Right lobe of liver (tissue), 6 donors: Measurements from ENCODE around the gene EMID1. TPM values are rescaled to one million over a fixed set of nuclear protein-coding genes. Genes with fewer than 3 reads are reported as not detected.

ENCODE experiments used
- ATAC-seq, 4 donors: fragments of 200-7000 bp; cut with Tn5 transposase; one replicate each; pipeline ENCODE4 v1.9.1; 2020; ENCODE audit warnings: mild to moderate bottlenecking in 4 of 4, moderate library complexity in 4 of 4
- DNase-seq, 3 donors: peaks; one replicate each; pipeline ENCODE4 v3.0.0-alpha.2; 2020
- H3K27ac ChIP-seq, 3 donors: fragments of 200-600 bp; one replicate each; pipeline ENCODE4 v1.8.0; 2022
- H3K27me3 ChIP-seq, 2 donors: fragments of 200-600 bp; one replicate each; pipeline ENCODE4 v1.8.0; 2022
- H3K36me3 ChIP-seq, 4 donors: fragments of 200-600 bp; sonication (generic) in 1 of 4; one replicate each; pipeline versions ENCODE4 v1.5.1 to v1.8.0; 2017 to 2022; ENCODE audit warnings: control low read depth in 1 of 4
- H3K4me1 ChIP-seq, 4 donors: fragments of 200-600 bp; sonication (generic) in 1 of 4; one replicate each; pipeline versions ENCODE4 v1.5.1 to v1.8.0; 2017 to 2022; ENCODE audit warnings: control low read depth in 1 of 4
- H3K4me3 ChIP-seq, 3 donors: fragments of 200-600 bp; one replicate each; pipeline ENCODE4 v1.8.0; 2022
- H3K9me3 ChIP-seq, 4 donors: fragments of 200-600 bp; sonication (generic) in 1 of 4; one replicate each; pipeline versions ENCODE4 v1.5.1 to v1.8.0; 2017 to 2022; ENCODE audit warnings: control low read depth in 1 of 4
- POLR2A ChIP-seq: fragments of 450-650 bp; IDR thresholded peaks from one replicate; pipeline ENCODE4 v1.6.1; 2017; ENCODE audit warnings: antibody characterized with exemption, mild to moderate bottlenecking
- WGBS: methylation state at CpG from one replicate; pipeline ENCODE4 v1.1.6; 2018; ENCODE audit warnings: low coverage, low lambda C conversion rate; ENCODE audit not compliant: insufficient coverage; ENCODE audit errors: missing lambda C conversion rate; 5-methylcytosine and 5-hydroxymethylcytosine counted together
- intact Hi-C, 2 donors: fragments of 100-400 bp; cut with DNase I; formaldehyde crosslinking; loops; one replicate each; pipeline versions ENCODE4 v1.11.2 to v1.14.1; 2022
- total RNA-seq, 6 experiments: library from RNA; depleted of rRNA in 2 of 6; stranded (reverse); fragments of >200 nt in 2 of 6; fragmentation: NEBNext Ultra II Directional in 3 of 6; extraction: Animal tissue kit (Norgen Biotek cat#: 25700) in 3 of 6; gene quantifications; one replicate each; pipeline versions ENCODE4 v1.1.0 to v1.2.4, GENCODE V29; 2016 to 2023
- TF ChIP-seq, protein P1 (sequence below), 4 donors: fragments of 200-600 bp in 3 of 4; fragments of 450-650 bp in 1 of 4; IDR thresholded peaks; one replicate each; pipeline versions ENCODE4 v1.5.1 to v1.8.0; 2016 to 2022; ENCODE audit warnings: antibody characterized with exemption in 4 of 4, mild to moderate bottlenecking in 2 of 4
- donor health status: DM: no; HTN: yes; CAD: no.
- donor health status: DM: no; HTN: no; CAD: no.
- donor health status: DM: no; HTN: no; CAD: no.
- donor health status: DM: no; HTN: yes; CAD: no.
- donor health status: DM: no; HTN: yes; CAD: no.

EMID1 gene
- total RNA-seq, 6 experiments from 2014 or later, result 1.1 to 2.7 (median 1.5) TPM

DNA sequence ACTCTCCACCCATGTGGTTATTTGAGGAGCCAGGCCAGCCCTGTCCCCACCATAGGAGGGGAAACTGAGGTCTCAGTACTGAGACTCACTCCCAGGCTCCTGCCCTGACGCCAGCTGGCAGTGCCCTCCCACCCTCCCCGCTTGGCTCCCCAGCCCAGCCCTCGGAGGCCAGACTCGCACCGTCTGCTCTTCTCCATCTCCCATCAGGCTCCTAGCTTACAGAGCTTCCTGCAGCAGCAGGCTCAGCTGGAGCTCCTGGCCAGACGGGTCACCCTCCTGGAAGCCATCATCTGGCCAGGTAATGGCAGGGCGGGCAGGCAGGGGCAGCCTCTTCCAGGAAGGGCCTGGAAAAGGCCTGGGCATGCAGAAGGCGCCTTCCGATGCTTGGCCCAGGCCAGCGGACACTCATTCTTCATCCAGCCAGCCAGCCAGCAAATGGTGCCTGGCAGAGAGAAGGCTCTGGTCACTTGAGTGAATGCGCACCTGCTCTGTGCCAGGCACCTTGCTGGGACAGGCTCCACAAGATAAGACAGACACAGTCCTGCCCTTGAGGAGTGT, 49.4 kb downstream of the EMID1 start:
- no peak for DNase-seq
- intact Hi-C loops, result no loop called here
- WGBS, result 100% methylated on average over 1 of the region's 11 CpGs

DNA sequence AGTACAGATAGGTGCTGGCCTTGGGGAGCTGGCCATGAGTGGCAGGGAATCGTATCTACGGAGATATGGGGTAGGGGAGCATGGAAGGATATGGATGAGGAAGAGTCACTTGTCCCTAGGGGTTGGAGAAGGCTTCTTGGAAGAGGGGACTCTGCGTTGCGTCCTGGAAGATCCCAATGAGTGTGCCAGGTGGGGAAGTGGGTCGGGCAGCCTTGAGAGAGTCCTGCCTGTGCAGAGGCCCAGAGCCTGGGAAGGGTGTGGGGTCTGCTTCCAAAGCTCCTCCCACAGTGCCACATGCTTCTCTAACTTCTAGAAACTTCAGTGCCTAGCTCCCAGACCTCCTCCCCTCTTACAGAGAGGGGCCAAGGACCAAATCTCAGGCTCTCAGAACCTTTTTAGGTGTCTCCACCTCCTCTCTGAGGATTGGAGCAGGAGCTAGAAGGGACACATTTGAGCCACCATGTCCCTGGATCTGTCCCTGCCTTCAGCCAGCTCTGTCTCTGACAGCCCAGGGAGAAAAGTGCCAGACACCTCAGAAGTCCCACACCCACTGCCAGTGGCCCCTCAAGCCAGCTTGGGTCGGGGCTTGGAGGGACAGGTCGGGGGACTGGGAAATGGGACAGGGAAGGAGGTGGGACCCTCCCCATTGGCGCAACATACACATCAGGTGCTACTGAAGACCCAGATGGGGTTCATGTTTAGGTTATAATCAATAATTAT, 51.1 kb downstream of the EMID1 start:
- no peak overlapping the region for H3K4me3 ChIP-seq
- DNase-seq, result no peak
- intact Hi-C loops, result no loop called here
- H3K4me1 ChIP-seq, result no peaks in the 10 kb centered on the region
- TF ChIP-seq POLR2A, result no peak
- TF ChIP-seq, protein P1, sequence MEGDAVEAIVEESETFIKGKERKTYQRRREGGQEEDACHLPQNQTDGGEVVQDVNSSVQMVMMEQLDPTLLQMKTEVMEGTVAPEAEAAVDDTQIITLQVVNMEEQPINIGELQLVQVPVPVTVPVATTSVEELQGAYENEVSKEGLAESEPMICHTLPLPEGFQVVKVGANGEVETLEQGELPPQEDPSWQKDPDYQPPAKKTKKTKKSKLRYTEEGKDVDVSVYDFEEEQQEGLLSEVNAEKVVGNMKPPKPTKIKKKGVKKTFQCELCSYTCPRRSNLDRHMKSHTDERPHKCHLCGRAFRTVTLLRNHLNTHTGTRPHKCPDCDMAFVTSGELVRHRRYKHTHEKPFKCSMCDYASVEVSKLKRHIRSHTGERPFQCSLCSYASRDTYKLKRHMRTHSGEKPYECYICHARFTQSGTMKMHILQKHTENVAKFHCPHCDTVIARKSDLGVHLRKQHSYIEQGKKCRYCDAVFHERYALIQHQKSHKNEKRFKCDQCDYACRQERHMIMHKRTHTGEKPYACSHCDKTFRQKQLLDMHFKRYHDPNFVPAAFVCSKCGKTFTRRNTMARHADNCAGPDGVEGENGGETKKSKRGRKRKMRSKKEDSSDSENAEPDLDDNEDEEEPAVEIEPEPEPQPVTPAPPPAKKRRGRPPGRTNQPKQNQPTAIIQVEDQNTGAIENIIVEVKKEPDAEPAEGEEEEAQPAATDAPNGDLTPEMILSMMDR (IDR thresholded peaks at IDR 0.05), result no peak
- 100% methylated on average over 2 of the region's 8 CpGs for WGBS
- H3K27ac ChIP-seq, result no peak overlapping the region
- no peak for ATAC-seq
- H3K9me3 ChIP-seq, result no peaks in the 10 kb centered on the region
- H3K27me3 ChIP-seq, result no peaks in the 10 kb centered on the region
- no peaks in the 10 kb centered on the region for H3K36me3 ChIP-seq

More for the DNA sequence above, 49.4 kb downstream of the EMID1 start:
- no peak overlapping the region for H3K4me3 ChIP-seq
- no peaks in the 10 kb centered on the region for H3K27me3 ChIP-seq
- H3K36me3 ChIP-seq, result no peaks in the 10 kb centered on the region
- ATAC-seq, result no peak
- no peak overlapping the region for H3K27ac ChIP-seq
- no peak for TF ChIP-seq POLR2A
- TF ChIP-seq, protein P1 (IDR thresholded peaks at IDR 0.05), result no peak
- no peaks in the 10 kb centered on the region for H3K9me3 ChIP-seq
- H3K4me1 ChIP-seq, result no peaks in the 10 kb centered on the region

DNA sequence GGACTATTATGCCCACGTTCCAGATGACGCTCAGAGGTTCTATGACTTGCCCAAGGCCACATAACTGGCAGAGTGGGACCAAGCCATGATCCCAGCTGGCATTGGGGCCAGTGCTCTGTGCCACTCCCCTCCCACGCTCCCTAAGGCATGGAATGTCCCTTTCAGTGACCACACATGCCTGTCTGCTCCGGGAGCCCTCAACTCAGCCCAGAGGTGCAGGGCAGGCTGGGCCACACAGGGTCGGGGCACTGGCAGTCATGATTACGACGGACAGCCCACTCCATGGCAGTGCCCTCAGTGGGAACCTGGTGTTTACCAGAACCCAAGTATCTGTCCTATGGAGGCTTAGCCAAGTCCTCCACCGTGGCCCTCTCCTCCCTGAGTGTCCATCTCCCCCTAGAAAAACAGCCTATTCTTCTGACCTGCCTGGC, 52.1 kb downstream of the EMID1 start:
- Histone ChIP-seq H3K4me3 (no peak overlapping the region), H3K36me3 (no peaks in the 10 kb centered on the region), H3K27me3 (no peaks in the 10 kb centered on the region), H3K27ac (no peak overlapping the region), H3K4me1 (no peaks in the 10 kb centered on the region), H3K9me3 (no peaks in the 10 kb centered on the region)
- intact Hi-C loops, result no loop called here
- DNase-seq, result no peak
- no peak for TF ChIP-seq POLR2A
- TF ChIP-seq, protein P1 (IDR thresholded peaks at IDR 0.05), result no peak
- ATAC-seq, result no peak
- 40% methylated on average over 2 of the region's 8 CpGs for WGBS

DNA sequence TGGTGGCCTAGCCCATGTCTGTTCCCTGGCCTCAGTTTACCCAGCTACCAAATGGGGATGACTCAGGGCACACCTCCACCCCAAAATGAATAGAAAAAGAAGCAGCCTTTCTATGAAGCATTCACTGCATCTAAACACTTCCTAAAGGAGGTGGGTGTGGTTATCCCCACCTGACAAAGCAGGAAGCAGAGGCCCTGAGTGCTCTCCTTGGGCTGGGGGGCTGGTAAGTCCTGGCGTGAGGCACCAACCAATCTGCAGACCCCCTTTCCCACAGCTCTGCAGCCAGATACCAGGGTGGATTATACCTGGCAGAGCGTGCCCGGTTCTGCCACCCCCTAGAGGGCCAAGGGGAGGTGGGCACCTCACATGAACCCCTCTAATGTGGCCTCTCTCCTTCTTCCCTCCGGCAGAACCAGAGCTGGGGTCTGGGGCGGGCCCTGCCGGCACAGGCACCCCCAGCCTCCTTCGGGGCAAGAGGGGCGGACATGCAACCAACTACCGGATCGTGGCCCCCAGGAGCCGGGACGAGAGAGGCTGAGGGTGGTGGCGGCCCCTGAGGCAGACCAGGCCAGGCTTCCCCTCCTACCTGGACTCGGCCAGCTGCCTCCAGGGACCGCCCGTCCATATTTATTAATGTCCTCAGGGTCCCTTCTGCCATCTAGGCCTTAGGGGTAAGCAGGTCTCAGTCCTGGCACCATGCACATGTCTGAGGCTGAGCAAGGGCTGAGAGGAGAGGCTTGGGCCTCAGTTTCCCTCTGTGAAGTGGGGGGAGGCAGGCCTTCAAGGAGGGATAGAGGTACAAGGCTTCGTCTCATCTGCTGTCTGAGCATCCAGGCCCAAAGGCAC, 52.9 kb downstream of the EMID1 start:
- Histone ChIP-seq H3K9me3 (no peaks in the 10 kb centered on the region), H3K4me3 (no peak overlapping the region), H3K36me3 (no peaks in the 10 kb centered on the region), H3K4me1 (no peaks in the 10 kb centered on the region), H3K27me3 (no peaks in the 10 kb centered on the region), H3K27ac (no peak overlapping the region)
- no peak for DNase-seq
- TF ChIP-seq, protein P1 (IDR thresholded peaks at IDR 0.05), result no peak
- TF ChIP-seq POLR2A, result no peak
- WGBS, result no CpG with 5 or more reads among the region's 17 CpGs
- ATAC-seq, result no peak
- intact Hi-C loops, result no loop called here
